Left kidney (tissue), 2 donors: ENCODE results near the gene FAM181B. TPM values are rescaled to one million over a fixed set of nuclear protein-coding genes. Genes with fewer than 3 reads are reported as not detected.

ENCODE experiments used
- DNase-seq: peaks from one replicate; pipeline ENCODE4 v3.0.0-alpha.2; 2013
- polyA plus RNA-seq: library from polyadenylated mRNA; unstranded; fragments of 120-200 nt; gene quantifications from one replicate; pipeline ENCODE4 v1.2.1, GENCODE V29; 2013; ENCODE audit not compliant: insufficient read length

Gene FAM181B
- polyA plus RNA-seq, 1 donor = 2.3 TPM

GRCh38 chr11:82738091-82738490, 4.4 kb upstream of the FAM181B start:
- no peak for DNase-seq

DNA sequence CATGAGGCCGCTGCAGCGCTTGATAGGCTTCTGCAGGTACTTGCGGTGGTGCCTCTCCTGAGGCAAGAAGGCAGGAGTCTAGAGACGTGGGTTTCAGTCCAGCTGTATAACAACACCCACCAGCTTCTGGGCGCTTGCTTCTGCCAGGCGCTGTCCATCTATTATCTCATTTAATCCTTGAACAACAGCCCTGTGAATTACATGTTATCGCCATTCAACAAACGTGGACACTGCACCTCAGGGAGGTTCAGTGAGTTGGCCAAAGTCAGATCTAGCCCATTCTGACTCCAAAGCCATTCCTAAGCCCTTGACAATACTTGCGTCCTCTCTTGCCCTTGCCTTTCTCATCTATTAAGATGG, 436 bp upstream of the FAM181B start:
- DNase-seq = no peak

DNA sequence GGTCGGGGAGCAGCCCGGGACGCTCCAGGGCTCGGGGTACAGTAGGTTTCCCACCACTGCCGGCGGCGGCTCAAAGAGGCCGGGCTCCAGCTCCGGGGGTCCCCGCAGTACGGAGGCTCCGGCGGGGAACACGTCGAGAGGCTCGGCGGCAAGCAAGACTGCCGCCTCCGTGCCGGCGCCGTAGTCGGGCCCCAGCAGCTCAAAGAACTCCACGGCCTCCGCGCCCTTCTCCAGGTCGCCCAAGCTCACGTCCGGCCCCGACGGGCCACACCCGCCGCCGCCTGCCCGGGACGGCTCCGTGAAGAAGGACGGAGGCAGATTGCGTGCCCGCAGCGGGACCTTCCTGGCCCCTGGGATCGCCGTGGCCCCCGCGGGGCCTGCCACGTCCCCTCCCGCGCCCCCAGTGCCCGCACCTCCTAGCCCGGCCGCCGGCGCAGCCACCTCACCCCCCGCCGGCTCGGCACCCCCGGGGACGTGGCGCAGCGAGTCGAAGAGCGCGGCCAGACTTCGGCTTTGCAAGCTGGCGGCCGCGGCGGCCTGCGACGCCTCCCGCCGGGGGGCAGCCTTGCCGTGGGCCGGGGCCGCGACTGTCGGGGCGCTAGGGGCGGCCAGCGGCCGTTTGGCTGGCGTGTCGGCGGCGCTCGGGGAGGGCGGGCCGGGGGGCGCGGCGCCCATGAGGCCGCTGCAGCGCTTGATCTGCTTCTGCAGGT, 775 bp downstream of the FAM181B start:
- DNase-seq = peak; percentile 33

- DNase-seq = no peak
Measured at GRCh38 chr11:82732348-82732733, 1.3 kb downstream of the FAM181B start.

DNA sequence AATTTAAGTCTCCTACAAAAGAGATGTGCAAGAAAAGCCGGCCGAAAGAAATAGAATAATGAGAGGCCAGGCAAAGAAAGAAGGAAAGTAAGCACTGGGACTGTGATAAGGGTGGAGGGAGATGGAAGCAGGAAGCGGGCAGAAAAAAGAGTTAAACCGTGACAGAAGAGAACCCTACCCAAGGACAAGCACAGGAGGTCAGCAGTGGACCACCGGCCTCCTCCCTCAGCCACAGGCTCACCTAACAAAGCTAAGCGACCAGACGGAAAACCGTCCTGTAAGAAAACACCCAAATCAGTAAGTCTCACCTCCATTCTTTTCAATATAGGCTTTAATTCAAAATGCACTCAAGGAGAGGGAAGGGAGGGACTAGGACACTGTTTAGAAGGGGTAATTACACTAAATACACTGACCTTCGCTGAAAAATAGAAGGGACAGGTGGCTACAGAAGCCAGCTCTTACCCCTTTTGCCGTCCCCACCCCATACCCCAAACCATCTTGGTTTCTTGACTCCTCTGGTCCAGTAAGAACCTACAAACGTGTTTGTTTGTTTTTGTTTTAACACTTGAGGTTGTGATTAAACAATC, 1.9 kb downstream of the FAM181B start:
- no peak for DNase-seq

- no peak for DNase-seq
Measured at GRCh38 chr11:82730754-82731153, 2.9 kb downstream of the FAM181B start.

- no peak for DNase-seq
Measured at GRCh38 chr11:82730286-82730685, 3.4 kb downstream of the FAM181B start.

GRCh38 chr11:82724026-82724425, 9.6 kb downstream of the FAM181B start:
- DNase-seq = no peak

DNA sequence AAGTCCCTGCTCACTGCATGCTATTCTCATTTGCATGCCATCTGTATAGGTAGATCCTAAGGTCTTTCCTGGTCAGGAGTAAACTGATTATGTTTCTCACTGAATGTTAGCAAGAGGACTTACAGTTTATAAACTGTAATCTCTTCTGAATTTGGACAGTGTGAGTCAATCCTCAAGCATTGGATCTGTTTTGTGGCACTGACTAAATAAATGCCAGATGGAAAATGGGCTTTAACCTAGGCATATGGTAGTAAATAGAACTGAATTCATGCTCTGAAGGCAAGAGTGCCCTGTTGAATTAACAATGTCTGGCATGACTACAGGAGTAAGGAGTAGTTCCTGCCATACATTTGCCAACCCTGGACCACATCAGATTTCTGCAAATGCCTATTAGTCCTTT, 11.4 kb downstream of the FAM181B start:
- no peak for DNase-seq

GRCh38 chr11:82720267-82721065, 13.2 kb downstream of the FAM181B start:
- DNase-seq = no peak

DNA sequence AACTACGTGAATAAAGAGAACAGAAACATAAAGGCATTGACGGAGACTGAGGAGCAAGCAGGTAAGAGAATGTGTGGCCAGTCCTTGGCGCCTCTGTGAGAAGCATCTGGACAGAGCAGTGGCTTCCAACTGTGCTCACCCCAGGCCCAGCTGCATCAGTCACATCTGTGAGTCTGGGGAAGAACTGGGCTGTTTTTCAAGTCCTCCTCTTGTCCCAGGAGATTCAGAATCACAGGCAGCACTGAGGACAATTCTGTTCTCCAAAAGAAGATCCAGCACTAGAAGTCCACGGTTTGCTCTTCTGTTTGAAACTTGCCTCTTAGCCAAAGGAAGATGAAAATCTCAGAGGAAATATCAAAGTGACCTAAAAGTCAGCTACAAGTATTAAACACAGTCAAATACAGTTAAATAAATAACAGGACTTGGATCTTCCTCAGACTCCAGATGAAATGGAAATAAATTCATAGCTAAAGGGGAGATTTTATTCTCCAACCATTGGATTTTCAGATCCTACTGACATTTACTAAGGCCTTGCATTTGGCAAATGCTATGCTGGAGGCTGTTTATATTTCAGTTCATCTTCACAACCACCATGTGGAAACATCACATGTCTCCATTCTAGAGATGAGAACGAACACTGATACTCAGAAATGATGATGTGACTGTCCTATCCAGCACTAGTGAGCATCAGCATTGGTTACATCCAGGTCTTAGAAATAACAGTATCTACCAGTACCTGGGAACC, 14.1 kb downstream of the FAM181B start:
- no peak for DNase-seq

DNA sequence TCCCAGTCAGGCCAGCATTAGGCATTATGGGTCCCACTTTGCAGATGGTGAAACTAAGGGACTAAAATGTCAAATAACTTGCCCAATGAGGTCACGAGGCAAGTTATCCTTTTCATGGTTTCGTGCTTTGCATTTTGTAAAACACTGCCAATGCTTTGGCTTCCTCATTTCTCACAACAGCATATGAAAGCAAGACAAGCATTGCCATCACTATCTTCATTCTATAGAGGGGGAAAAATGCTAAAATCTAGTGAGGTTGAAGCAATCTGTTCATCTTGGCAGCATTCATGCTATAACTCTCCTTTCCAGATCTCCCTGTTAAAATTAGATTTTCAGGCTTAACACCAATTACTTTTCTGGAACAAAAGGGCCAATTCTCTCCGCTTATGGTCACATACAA, 14.8 kb downstream of the FAM181B start:
- DNase-seq = no peak

DNA sequence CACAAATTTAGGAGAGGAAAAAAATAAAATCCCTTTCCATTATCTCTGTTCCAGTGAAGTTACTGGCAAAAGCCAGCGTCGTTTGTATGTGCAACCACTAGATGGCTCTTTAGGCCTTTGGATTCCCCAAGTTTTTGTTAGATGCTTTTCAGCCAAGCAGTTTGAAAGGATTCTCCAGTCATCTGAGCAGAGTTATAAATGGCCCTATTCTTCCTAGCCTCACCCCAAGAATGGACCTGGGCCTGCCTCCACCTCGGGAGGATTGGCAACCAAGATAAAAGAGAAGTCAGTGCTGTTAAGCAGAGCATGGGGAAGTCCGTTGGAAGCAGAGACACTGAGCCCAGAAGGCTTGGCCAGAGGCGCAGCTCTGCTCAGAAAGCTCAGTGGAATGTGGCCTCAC, 15.4 kb downstream of the FAM181B start:
- DNase-seq = peak; percentile 56

DNA sequence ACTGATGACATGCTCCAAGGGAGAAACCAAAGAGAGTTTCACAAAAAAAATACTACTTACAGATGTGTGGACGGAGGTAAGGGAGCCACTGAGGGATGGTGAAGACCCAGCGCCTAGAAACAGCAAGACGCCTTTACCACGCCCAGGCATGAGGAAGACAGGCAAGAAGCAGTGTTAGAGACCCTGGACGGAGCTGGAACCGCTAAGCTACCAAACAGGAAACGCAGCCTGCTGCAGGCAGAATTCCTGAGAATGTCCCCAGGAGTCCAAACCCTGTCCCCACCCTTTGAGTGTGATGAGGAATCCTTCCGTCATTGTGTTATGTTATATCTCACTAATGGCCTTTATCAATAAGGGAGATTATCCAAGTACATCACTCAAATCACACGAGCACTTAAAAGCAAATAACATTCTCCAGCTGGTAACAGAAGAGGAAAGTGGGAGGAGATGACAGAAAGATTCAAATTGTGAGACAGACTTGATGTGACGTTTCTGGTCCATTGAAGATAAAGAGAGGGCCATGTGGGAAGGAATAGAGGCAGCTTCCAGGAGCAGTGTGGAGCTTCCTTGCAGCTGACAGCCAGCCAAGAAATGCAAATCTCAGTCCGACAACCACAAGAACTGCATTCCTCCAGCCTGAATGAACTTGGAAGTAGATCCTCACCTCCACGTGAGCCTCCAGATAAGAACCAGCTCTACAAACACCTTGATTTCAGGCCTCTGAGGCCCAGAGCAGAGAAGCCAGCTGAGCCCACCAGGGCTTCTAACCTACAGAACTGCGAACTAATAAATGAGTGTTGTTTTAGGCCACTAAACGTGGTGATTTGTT, 19.1 kb downstream of the FAM181B start:
- DNase-seq = no peak

DNA sequence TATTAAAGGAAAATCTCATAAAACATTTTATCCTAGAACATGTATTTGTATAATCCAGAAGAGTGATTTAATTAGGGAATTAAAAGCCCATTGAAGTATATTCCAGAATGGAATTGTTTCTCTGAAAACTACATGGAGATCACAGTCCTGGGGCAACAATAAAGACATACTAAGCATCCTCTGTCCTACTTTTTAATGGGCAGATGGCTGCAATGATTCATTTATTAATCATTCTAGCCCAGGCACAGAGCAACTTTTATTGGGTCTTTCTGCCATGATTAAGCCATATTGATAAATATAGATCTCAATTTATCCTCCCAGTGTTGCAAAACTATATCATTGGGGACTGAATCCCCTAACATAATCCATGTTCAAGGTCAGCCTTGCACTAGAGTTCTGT, 22.0 kb downstream of the FAM181B start:
- no peak for DNase-seq

DNA sequence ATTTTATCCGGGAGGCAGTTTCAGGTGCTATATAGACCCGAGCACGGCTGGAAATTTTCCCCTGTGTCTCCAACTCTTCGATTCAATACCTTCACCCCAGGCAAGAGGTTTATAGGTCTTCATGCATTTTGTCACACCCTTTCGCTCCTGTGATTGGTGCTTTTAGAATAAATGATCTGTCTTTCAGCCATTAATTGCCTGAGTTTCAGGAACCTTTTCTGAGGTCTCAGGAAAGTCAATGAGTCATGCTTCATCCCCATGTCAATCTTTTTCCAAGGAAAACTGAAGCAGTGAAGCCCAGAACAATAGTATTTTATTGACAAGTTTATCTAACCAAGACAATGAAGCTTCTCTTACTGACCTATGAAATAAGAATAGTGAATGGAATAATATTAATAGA, 29.9 kb downstream of the FAM181B start:
- DNase-seq = no peak

DNA sequence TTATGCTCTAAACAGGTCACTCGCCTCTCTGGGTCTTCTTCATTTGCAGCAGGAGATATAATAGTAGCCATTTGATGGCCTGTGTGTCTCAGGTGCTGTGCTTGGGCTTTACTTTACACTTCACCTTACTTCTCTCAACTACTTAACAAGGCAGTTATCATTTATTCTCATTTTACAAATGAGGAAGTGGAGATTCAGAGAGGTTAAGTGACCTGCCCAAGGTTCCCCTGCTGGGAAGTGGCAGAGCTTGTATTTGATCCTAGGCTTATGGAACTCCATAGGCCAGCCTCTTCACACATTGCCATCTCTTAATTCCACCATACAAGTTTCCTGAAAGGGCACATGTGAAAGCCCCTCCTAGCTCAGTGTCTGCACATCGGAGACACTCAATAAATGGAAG, 30.4 kb downstream of the FAM181B start:
- DNase-seq = no peak

DNA sequence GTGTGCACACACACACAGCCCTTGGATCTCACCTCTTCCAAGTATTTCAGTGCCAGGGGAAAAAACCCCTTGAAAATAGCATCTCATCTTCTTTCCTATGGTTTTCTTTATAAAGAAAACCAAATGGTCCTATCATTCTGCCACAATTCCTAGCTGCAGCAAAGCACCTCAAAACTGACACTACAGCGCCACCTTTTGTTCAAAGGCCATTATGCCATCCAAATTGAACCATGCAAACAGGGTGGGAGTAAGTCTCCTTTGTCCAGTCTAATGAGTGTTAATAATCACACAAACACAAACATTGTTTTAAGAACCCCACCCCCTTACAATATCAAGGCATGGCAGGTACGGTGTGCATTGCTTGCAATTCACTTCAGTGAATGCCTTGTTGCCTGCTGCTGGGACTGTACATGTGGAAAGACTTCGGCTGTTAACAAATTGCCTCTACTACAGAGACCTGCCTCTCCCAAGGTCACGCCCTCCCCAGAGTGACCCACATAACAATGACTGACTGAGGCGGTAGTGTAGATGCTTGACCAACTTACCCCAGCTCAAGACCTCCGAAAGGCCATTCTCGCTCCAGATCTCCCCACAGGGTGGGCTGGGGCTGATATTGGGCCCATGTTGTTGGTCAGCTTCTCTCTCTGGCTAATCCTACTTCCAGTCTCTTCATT, 31.7 kb downstream of the FAM181B start:
- peak; percentile 68 for DNase-seq

GRCh38 chr11:82698576-82699352, 34.9 kb downstream of the FAM181B start:
- DNase-seq = no peak

DNA sequence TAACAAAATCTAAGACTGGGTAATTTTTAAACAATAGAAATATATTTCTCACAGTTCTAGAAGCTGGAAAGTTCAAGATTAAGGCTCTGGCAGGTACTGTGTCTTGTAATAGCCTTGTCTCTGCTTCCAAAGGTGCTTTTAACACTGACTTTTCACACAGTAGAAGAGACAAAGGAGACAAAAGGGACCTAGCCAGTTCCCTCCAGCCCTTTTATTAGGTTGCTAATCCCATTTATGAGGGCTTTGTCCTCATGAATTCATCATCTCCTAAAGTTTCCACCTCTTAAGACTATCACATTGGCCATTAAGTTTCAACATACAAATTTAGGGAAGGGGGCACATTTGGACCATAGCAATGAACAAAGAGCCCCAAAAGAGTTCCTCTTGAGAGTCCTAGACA, 40.7 kb downstream of the FAM181B start:
- no peak for DNase-seq
